Gastroesophageal sphincter (tissue), 3 donors: ENCODE data around the gene LRRC30.

Experiments
- EP300 ChIP-seq: sonication (generic); formaldehyde crosslinking; IDR thresholded peaks from one replicate; pipeline ENCODE4 v1.6.1; 2017; ENCODE audit warnings: antibody characterized with exemption, mild to moderate bottlenecking
- POLR2A ChIP-seq, 2 donors: fragments of 450-650 bp; IDR thresholded peaks; one replicate each; pipeline ENCODE4 v1.6.1; 2017; ENCODE audit warnings: antibody characterized with exemption in 2 of 2, mild to moderate bottlenecking in 2 of 2, moderate library complexity in 1 of 2
- POLR2AphosphoS5 ChIP-seq: sonication (generic); formaldehyde crosslinking; IDR thresholded peaks from one replicate; pipeline ENCODE4 v1.6.1; 2017; ENCODE audit warnings: antibody characterized with exemption
- TF ChIP-seq, protein P1 (sequence below), 4 experiments: fragments of 200-600 bp in 2 of 4; fragments of 450-650 bp in 2 of 4; sonication (generic) in 1 of 4; IDR thresholded peaks; one replicate each; pipeline ENCODE4 v1.5.1; 2017 to 2019; ENCODE audit warnings: antibody characterized with exemption in 4 of 4, mild to moderate bottlenecking in 2 of 4, moderate library complexity in 2 of 4

GRCh38 chr18:7257426-7257740 is 26.5 kb downstream of the LRRC30 start:
- TF ChIP-seq, protein P1, sequence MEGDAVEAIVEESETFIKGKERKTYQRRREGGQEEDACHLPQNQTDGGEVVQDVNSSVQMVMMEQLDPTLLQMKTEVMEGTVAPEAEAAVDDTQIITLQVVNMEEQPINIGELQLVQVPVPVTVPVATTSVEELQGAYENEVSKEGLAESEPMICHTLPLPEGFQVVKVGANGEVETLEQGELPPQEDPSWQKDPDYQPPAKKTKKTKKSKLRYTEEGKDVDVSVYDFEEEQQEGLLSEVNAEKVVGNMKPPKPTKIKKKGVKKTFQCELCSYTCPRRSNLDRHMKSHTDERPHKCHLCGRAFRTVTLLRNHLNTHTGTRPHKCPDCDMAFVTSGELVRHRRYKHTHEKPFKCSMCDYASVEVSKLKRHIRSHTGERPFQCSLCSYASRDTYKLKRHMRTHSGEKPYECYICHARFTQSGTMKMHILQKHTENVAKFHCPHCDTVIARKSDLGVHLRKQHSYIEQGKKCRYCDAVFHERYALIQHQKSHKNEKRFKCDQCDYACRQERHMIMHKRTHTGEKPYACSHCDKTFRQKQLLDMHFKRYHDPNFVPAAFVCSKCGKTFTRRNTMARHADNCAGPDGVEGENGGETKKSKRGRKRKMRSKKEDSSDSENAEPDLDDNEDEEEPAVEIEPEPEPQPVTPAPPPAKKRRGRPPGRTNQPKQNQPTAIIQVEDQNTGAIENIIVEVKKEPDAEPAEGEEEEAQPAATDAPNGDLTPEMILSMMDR (IDR thresholded peaks at IDR 0.05): no peak
- no peak for TF ChIP-seq POLR2AphosphoS5
- no peak for TF ChIP-seq POLR2A (IDR thresholded peaks at IDR 0.05)
- no peak for TF ChIP-seq EP300
